Endothelial cell of umbilical vein (primary cell): ENCODE results near the gene STXBP5. TPM values are rescaled to one million over a fixed set of nuclear protein-coding genes. Genes with fewer than 3 reads are reported as not detected.

Experiments used
- BruUV-seq: library from RNA; stranded (reverse); fragments of 400-500 nt; replicated peaks from 2 replicates; lab custom pipeline; 2021; lab: Mats Ljungman, UMichigan
- CTCF ChIA-PET: fragments of 300-600, 350-600 bp; sonication (Branson Sonifier 250); formaldehyde crosslinking; loops from one replicate; lab custom pipeline; 2021; ENCODE audit warnings: antibody characterized with exemption, inconsistent platforms; lab: Charles Lee
- POLR2A ChIA-PET: fragments of 300-600, 350-600 bp; sonication (Branson Sonifier 250); formaldehyde crosslinking; loops from one replicate; lab custom pipeline; 2021; ENCODE audit warnings: antibody characterized with exemption, inconsistent platforms; lab: Charles Lee
- DNase-seq: peaks from one replicate; pipeline ENCODE4 v3.0.0-alpha.2; 2011; ENCODE audit warnings: low read depth, low spot score
- FAIRE-seq: peaks from 2 replicates; lab custom pipeline; 2011; peaks lifted over from hg19 to GRCh38; lab: Jason Lieb, UNC
- H2AFZ ChIP-seq: 2 replicates; pipeline ENCODE4 v1.6.0; 2012; ENCODE audit warnings: low read depth, low read length, control low read depth, inconsistent platforms
- H3K27ac ChIP-seq: 2 replicates; pipeline ENCODE4 v1.5.1; 2011; ENCODE audit warnings: low read depth, mild to moderate bottlenecking, control low read depth, low read length, moderate library complexity; ENCODE audit not compliant: insufficient read depth
- H3K27me3 ChIP-seq, 2 experiments: 2 replicates each; pipeline versions ENCODE4 v1.6.0 to v1.6.1; 2011; ENCODE audit warnings: low read length in 2 of 2, mixed read lengths in 1 of 2; ENCODE audit not compliant: control insufficient read depth in 2 of 2, insufficient read depth in 2 of 2
- H3K36me3 ChIP-seq, 2 experiments: 2 replicates in 1 of 2; 3 replicates in 1 of 2; pipeline ENCODE4 v1.5.1; 2011; ENCODE audit warnings: low read length in 2 of 2, mild to moderate bottlenecking in 1 of 2, moderate library complexity in 1 of 2; ENCODE audit not compliant: control insufficient read depth in 2 of 2, insufficient read depth in 2 of 2; ENCODE audit errors: extremely low read depth in 1 of 2
- H3K4me1 ChIP-seq: 3 replicates; pipeline ENCODE4 v1.5.1; 2011; ENCODE audit warnings: mild to moderate bottlenecking, low read length; ENCODE audit not compliant: control insufficient read depth, insufficient read depth; ENCODE audit errors: extremely low read depth
- H3K4me2 ChIP-seq: 2 replicates; pipeline ENCODE4 v1.6.1; 2011; ENCODE audit warnings: low read length, control low read depth, mixed read lengths; ENCODE audit not compliant: insufficient read depth
- H3K4me3 ChIP-seq, 3 experiments: fragments of 200-600 bp in 1 of 3; sonication (generic), shearing (Covaris generic) in 1 of 3; replicated peaks in 1 of 3; 2 replicates each; pipeline ENCODE4 v1.5.1; 2011 to 2016; ENCODE audit warnings: control low read depth in 3 of 3, low read length in 3 of 3, mild to moderate bottlenecking in 2 of 3, inconsistent platforms in 1 of 3, low read depth in 1 of 3, moderate library complexity in 1 of 3; ENCODE audit not compliant: insufficient read depth in 1 of 3
- H3K79me2 ChIP-seq: 2 replicates; pipeline ENCODE4 v1.6.0; 2012; ENCODE audit warnings: low read length, inconsistent platforms; ENCODE audit not compliant: control insufficient read depth, insufficient read depth
- H3K9ac ChIP-seq: replicated peaks from 2 replicates; pipeline ENCODE3; 2011; ENCODE audit warnings: low read length, control low read depth; ENCODE audit not compliant: insufficient read depth; ENCODE audit errors: extremely low read depth
- H3K9me1 ChIP-seq: replicated peaks from 3 replicates; pipeline ENCODE4 v1.6.0; 2011; ENCODE audit warnings: mild to moderate bottlenecking, low read length; ENCODE audit not compliant: control insufficient read depth, insufficient read depth; ENCODE audit errors: extremely low read depth
- H3K9me3 ChIP-seq: replicated peaks from 2 replicates; pipeline ENCODE4 v1.5.1; 2012; ENCODE audit warnings: low read length, inconsistent platforms; ENCODE audit not compliant: control insufficient read depth, insufficient read depth
- H4K20me1 ChIP-seq: replicated peaks from 2 replicates; pipeline ENCODE3; 2011; ENCODE audit warnings: mild to moderate bottlenecking, low read length; ENCODE audit not compliant: control insufficient read depth, insufficient read depth; ENCODE audit errors: extremely low read depth
- CTCF ChIP-seq, 2 donors: IDR thresholded peaks; 1 replicate in 1 of 2; 2 replicates in 1 of 2; pipeline ENCODE4 v1.5.1; 2011; ENCODE audit warnings: low read length in 2 of 2, mild to moderate bottlenecking in 2 of 2, moderate library complexity in 2 of 2, control low read depth in 1 of 2, inconsistent platforms in 1 of 2, low read depth in 1 of 2; ENCODE audit not compliant: insufficient read depth in 1 of 2; ENCODE audit errors: extremely low read depth in 1 of 2
- EZH2 ChIP-seq: IDR thresholded peaks from 2 replicates; pipeline ENCODE4 v1.6.1; 2012; ENCODE audit warnings: borderline replicate concordance, low read depth, mild to moderate bottlenecking, moderate library complexity, low read length, inconsistent platforms; ENCODE audit not compliant: severe bottlenecking
- FOS ChIP-seq: IDR thresholded peaks from 2 replicates; pipeline ENCODE4 v1.6.1; 2011; ENCODE audit warnings: mild to moderate bottlenecking, low read length, moderate library complexity, borderline replicate concordance; ENCODE audit not compliant: insufficient read depth
- GATA2 ChIP-seq: IDR thresholded peaks from 2 replicates; pipeline ENCODE4 v1.7.0; 2011; ENCODE audit warnings: low read depth, mild to moderate bottlenecking, moderate library complexity, mixed read lengths, low read length; ENCODE audit not compliant: insufficient read length, insufficient read depth
- JUN ChIP-seq: IDR thresholded peaks from 2 replicates; pipeline ENCODE4 v1.6.1; 2011; ENCODE audit warnings: borderline replicate concordance, low read depth; ENCODE audit not compliant: insufficient read length, insufficient read depth
- MAX ChIP-seq: IDR thresholded peaks from 2 replicates; pipeline ENCODE4 v1.6.1; 2011; ENCODE audit not compliant: insufficient read depth, insufficient read length
- MYC ChIP-seq: IDR thresholded peaks from one replicate; pipeline ENCODE4 v1.6.1; 2011; ENCODE audit warnings: mild to moderate bottlenecking, low read depth, low read length
- POLR2A ChIP-seq: IDR thresholded peaks from 2 replicates; pipeline ENCODE4 v1.6.1; 2012; ENCODE audit warnings: low read depth, mild to moderate bottlenecking, control low read depth, low read length
- POLR2AphosphoS5 ChIP-seq: IDR thresholded peaks from 2 replicates; pipeline ENCODE4 v1.6.1; 2012; ENCODE audit warnings: low read depth, mild to moderate bottlenecking, control low read depth, low read length, moderate library complexity; ENCODE audit not compliant: insufficient read depth
- dilution Hi-C: fragments of 300-500 bp; cut with MboI; formaldehyde crosslinking; loops from one replicate; pipeline ENCODE4 v1.15.0; 2019; ENCODE audit warnings: low sequenced_read_pairs; ENCODE audit not compliant: extremely low pct_ligation_motif_present
- intact Hi-C: fragments of 100-400 bp; cut with micrococcal nuclease; formaldehyde crosslinking; loops from one replicate; pipeline ENCODE4 v1.10.0; 2022
- polyA plus RNA-seq, 4 experiments: library from polyadenylated mRNA; depleted of rRNA in 3 of 4; stranded (reverse) in 3 of 4; unstranded in 1 of 4; fragments of >200 nt; gene quantifications; 2 replicates each; pipeline versions ENCODE4 v1.2.1 to v1.2.3, GENCODE V29; 2011 to 2012; ENCODE audit warnings: missing spikeins in 1 of 4
- total RNA-seq: library from RNA; stranded (reverse); gene quantifications from 2 replicates; pipeline ENCODE4 v1.2.3, GENCODE V29; 2021

STXBP5 gene
- total and polyA plus RNA-seq, 2 donors (not counting 3 experiments of a cell fraction or from before 2014, with no cell fraction given), result 7.1 to 21.8 TPM

GRCh38 chr6:147279427-147279826, 75.2 kb downstream of the STXBP5 start:
- H2AFZ ChIP-seq, result no peak overlapping the region
- TF ChIP-seq POLR2A (no peak), GATA2 (no peak), POLR2AphosphoS5 (no peak), JUN (no peak), MYC (no peak), CTCF (IDR thresholded peaks at IDR 0.05; ENCODE audit: extremely low read depth in 1 of 2, insufficient read depth in 1 of 2, low read depth in 1 of 2, low read length in 2 of 2) (no peak), FOS (no peak), MAX (no peak), EZH2 (no peak)
- H3K36me3 ChIP-seq, result peaks cover 0 to 2% of the 10 kb centered on the region in 2 experiments
- no peaks in the 10 kb centered on the region for H3K79me2 ChIP-seq
- no peak overlapping the region for H3K4me3 ChIP-seq
- ChIA-PET CTCF (interaction anchor here (0.7 kb wide), 1 partner anchor 11 kb away, joined by 3 read pairs; no protein-coding TSS in a partner anchor), POLR2A (no interaction called here)
- dilution Hi-C loops, result no loop called here
- BruUV-seq, result no TSS peak
- H3K9me1 ChIP-seq, result no peaks in the 10 kb centered on the region
- no peak overlapping the region for H3K4me2 ChIP-seq
- H3K27me3 ChIP-seq, result no peaks in the 10 kb centered on the region
- DNase-seq (no peak), FAIRE-seq (no peak)
- intact Hi-C loops, result no loop called here
- no peaks in the 10 kb centered on the region for H3K9me3 ChIP-seq
- no peaks in the 10 kb centered on the region for H4K20me1 ChIP-seq
- H3K9ac ChIP-seq, result no peak overlapping the region
- H3K4me1 ChIP-seq, result no peaks in the 10 kb centered on the region
- H3K27ac ChIP-seq, result no peak overlapping the region
